CD1c-positive myeloid dendritic cell (primary cell): Measurements from ENCODE around the gene BAIAP3.

Experiments
- DNase-seq: peaks from one replicate; pipeline ENCODE4 v3.0.0-alpha.2; 2016; ENCODE audit errors: extremely low spot score

Gene BAIAP3

DNA sequence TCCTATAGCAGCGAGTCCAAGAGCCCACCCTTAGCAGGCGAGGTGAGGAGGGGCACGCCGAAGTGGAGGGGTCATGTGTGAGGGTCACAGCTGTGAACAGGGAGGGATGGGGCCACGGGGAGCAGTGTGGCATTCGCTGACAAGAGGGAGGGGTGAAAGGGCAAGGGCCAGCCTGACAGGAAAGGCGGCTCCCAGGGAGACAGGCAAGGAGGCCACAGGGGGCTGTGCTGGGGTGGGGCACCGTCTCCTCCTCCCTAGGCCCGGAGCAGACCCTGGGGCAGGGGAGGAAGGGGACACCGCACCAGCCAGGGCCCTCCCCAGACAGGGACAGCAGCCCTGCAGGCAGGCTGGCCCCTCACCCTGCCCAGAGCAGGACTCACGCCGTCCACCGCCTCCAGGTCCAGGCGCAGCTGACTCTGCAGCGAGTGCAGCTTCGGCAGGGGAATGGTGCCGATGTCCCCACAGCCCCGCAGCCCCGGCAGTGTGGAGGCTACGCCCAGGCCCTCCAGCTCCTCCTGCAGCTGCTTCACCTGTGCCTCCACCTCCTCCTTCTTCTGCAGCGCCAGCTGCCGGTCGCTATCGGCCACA lies 33.4 kb downstream of the BAIAP3 start:
- no peak for DNase-seq

DNA sequence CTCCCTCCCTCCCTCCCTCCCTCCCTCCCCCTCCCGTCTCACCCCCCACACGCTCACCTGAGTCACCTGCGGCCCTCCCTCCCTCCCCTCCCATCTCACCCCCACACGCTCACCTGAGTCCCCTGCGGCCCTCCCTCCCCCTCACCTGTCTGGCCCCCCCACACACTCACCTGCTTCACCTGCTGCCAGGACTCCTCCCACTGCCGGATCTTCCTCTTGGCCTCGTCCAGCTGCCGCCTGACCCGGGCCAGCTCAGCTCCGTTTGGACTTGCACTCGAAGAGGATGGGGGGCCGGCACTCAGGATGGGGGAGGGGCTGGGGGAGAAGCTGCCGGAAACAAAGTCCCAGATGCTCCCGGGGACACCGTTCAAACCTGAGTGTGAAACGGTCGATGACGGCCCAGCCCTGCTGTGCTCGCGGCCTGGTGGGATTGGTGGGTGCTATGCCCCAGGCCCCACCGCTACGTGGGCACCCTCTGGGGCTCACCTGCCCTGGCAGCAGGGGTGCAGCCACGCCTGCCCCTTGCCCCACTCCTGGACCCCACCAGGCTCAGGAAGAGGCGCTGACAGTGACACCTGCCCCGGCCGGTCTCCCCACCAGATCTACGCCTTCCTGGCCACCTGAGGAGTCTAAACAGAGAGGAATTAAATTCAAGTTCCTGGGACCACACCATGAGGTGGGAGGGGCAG lies 34.2 kb downstream of the BAIAP3 start:
- DNase-seq = no peak

DNA sequence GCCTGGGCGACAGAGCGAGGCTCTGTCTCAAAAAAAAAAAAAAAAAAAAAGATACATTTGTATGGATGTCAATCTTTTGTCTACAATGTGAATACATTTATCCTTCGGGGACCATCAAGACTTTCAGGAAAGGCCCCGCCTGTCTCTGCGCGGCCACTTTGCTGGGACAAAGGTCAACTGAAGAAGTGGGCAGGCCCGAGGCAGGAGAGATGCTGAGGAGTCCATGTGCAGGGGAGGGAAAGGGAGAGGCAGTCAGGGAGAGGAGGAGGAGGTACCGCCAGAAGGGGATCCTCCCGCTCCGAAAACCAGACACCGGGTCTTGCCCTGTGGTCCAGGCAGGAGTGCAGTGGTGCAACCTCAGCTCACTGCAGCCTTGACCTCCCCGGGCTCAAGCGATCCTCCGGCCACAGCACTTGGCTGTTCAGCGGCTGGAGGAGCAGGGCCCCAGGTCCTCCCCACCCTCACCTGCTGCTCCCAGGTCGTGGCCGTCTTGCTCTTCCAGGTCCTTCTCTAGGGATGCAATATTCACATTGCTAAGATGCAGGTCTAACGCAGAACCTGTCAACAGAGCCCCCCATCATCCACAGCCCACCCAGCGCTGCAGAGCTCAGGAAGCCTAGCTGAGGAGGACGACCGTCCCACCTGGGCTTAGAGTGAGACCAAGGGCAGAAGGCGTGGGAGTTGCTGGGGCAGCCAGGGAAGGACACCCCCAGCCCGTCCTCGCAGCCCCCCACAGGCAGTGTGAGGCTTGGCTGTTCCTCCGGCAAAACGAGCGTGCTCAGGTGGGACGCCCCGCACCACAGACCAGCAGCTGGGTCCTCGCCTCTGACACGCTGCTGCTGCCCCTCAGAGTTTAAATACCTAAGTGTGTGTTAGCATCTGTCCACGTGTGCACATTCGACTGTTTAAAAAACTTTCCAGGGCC lies 37.9 kb downstream of the BAIAP3 start:
- no peak for DNase-seq

DNA sequence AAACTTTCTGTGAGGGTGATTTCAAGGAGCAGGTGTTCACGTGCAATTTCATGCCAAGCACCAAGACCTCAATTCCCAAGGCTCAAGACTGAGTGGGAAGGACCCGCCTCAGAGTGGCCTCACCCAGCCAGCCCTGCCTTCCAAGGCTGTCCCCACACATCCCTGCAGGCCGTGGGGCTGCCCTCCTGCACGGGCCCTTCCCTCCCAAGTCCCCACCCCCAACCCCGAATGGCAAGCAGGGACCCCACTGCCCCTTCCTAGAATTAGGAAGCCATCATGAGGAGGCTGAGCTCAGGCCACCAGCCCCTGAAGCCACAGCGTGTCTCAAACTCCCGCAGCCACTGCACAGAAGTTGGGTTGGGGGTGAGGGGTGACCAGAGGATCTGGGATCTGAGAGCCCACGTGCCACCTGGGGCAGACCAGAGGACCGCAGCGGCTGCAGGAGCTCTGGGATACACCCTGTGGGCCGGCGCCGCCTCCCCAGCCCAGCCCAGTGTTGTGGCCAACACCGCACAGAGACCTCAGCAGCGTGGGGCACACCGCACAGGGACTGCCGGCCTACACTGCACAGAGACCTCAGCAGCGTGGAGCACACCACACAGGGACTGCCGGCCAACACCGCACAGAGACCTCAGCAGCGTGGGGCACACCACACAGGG lies 39.0 kb downstream of the BAIAP3 start:
- no peak for DNase-seq

DNA sequence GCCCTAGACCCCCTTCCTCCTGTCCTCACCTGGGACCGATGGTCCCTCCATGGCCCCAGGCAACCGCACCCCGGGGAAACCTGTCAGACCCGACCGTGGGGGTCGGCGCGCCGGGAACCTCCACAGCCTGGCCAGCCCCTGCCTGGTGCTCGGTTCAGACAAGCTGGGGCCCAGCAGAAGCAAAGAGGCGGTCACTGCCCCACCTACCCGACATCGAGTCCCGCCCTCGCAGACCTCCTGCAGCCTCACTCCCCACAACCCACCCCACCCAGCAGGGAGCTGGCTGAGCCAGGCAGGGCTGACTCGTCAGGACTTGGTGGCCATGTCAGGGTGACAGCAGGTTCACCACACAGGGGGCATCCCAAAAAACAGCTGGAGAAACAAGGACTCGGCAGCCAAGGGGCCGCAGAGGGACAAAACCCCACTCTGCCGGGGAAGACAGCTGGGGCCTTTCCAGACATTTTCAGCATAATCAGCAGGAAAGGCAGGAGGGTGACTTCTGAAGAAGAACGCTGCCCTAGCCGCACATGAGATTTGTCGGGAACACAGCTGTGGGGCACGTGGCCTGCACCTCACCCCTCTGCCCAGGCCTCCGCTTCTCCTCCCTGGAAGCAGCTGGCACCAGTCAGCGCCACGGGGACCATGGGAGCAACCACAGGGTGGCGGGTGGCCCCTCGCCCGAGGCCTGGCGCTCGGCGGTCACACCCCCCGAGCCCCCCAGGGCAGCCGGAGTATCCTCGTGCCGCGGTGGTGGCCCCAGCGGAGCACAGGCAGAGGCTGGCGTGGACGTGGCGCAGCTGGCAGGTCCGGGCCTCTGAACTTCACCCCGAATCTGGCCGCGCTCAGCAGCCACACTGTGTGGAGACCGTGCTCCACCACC lies 41.2 kb downstream of the BAIAP3 start:
- DNase-seq = no peak

DNA sequence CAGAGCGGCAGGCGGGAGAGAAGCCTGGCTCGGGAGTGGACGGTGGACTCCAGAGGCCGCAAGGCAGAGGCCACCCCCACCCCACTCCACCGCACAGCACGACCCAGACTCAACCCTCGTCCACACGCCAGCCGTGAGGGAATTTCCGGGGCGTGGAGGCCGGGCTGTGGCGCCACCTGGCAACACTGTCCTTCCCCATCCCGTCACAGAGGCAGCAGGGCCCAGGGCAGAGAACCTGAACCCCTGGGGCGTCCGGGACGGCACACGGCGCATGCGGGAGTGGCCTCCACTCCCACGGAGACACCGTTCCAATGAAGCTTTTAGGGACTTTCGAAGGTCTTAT lies 41.8 kb downstream of the BAIAP3 start:
- no peak for DNase-seq

DNA sequence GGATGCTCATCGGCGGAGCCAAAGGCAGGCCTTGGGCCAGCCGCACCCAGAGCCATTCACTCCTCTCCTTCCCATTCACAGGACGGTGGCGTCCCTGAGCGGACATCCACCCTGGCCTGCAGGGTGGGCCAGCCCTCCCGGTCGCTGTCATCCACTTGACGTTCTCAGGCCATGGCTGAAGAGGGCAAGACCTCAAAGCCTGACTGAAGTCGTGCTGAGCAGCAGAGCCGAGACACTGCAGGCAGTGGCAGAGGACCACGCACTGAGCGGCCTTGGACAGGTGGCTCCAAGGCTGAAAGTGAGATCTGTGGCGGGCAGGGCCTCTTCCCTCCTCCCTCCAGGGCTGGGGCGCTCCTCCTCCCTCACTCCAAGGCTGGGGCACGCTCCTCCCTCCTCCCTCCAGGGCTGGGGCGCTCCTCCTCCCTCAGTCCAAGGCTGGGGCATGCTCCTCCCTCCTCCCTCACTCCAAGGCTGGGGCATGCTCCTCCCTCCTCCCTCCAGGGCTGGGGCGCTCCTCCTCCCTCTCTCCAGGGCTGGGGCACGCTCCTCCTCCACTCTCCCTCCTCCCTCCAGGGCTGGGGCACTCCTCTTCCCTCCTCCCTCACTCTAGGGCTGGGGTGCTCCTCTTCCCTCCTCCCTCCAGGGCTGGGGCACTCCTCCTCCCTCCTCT lies 42.4 kb downstream of the BAIAP3 start:
- DNase-seq = no peak

DNA sequence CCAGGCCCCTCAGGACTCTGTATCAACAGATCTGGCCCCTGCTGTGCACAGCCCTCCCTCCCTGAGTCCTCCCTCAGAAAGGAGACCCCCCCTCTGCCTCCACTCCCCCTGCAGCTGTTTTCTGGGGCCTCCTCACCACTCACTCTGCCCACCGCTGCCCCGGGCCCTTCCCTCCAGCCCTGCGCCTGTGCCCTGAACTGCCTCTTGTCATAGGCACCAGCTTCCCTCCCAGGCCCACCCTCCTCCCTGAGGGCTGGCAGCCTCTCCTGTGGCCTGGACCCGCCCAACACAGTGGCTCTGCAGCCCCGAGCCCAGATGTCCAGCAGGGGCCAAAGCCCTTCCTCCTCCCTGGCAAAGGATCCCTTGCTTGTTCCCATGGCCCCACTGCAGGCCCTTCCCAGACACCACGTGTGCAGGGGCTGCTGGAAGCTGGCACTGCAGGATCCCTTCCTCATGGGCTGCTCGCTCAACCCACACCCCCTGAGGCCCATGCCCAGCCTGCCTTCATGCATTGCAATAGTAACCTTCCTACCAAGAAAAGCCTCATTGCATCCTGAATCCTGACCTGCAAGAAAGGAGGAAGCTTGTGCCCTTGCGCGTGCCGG lies 44.1 kb downstream of the BAIAP3 start:
- no peak for DNase-seq

DNA sequence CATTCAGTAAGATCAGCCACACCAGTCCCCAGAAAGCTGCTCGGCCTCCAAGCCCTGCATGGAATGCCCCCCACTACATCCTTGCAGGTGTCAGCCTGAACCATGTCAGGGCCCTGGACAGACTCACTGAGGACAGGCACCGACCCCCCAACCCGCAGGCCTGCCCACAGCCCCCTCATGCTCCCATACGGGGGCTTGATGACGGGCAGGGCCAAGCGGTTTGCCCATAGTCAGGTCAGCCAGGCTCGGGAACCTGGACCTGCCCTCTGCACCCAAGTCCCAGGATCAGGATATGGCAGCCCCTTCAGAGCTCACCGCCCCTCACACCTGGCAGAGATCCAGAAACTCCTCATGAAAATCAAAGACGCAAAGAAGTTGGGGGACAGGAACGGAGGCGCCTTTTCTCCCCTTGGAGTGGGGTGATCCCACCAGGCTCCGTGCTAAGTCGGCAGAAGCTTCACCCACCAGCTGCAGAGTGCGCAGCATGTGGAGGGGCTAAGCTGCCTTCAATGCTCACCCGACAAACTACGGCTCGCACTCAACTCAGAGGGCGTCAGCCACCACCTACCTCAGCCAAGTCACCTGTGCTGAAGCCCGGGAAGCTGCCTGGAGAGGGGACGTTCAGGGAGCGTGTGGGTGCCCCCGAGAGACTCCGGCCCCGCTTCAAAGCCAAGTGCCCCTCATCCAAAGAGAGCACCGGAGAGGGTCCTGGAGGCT lies 44.8 kb downstream of the BAIAP3 start:
- DNase-seq = no peak

DNA sequence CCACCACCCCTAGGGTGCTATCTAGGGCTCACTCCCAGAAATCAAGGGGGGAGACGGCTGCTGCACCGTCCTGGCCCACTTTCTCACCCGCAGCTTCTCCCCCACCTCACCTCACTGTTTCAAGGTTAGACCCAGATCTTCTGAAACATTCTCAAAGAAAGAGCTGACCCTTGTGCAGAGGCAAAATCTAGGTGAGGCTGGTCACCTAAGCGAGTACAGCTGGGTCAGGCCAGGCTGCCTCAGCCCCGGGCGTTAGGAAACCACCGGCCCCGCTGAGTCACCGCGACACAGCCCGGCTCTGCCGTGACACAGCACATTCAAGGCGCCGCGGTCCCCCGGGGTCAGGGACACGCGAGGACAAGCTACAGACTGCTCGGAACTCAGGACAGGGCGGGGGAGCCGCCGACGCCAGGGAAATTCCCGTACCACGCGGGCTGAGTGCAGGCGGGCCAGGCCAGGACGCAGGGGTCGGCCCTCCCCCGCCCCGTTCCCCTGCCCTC lies 45.4 kb downstream of the BAIAP3 start:
- peak; percentile 88 for DNase-seq

DNA sequence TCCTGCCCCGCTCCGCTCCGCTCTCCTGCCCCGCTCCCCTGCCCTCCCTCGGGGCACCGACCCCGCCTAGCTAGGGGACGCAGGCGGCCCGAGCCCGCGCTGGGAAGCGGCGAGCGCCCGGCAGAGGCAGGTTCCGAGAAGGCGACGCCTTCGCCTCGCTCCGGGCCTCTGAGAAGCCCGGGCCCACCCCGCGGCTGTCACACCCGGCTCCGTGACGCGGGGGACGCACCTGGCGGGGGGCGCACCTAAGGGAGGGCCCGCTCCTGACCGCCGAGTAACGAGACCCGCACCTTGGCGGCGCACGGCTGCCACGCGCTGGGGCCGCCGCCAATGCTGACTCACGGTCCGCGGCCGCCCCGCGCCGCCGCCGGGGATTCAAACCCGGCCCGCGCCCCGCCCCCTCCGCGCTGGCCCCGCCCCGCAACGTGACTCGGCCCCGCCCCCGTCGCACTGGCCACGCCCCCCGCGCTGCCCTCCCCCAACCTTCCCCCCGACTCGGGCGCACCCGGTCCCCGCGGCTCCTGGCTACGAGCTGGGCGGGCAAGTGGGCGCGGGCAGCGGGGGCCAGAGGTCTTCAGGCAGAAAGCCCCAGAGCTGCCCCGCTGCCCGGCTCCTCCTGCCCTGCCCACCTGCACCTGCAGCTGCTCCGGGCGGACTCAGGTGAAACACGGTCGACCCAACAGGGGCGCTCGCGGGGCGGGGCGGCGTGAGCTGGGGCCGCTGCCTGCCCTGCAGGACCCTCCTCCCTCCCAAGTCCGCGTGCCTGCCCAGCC lies 46.0 kb downstream of the BAIAP3 start:
- peak; percentile 66 for DNase-seq

DNA sequence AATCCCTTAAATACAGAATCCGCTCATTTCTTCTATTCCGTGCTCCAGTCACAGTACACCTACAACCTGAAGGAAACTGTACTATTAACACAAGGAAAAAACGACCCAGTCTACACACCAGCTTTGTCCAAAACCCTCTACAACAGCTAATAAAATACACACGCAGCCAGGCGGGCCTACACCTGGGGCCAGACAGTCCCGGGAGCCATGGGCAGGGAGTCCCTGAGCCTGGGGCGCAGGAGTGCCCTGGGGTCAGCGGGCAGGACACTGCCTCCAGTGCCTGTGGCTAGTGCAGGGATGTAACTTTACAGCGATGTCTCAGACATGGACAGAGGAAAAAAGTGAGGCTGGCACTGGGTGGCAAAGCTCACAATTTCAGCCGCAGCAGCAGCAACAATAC lies 46.8 kb downstream of the BAIAP3 start:
- DNase-seq = no peak

DNA sequence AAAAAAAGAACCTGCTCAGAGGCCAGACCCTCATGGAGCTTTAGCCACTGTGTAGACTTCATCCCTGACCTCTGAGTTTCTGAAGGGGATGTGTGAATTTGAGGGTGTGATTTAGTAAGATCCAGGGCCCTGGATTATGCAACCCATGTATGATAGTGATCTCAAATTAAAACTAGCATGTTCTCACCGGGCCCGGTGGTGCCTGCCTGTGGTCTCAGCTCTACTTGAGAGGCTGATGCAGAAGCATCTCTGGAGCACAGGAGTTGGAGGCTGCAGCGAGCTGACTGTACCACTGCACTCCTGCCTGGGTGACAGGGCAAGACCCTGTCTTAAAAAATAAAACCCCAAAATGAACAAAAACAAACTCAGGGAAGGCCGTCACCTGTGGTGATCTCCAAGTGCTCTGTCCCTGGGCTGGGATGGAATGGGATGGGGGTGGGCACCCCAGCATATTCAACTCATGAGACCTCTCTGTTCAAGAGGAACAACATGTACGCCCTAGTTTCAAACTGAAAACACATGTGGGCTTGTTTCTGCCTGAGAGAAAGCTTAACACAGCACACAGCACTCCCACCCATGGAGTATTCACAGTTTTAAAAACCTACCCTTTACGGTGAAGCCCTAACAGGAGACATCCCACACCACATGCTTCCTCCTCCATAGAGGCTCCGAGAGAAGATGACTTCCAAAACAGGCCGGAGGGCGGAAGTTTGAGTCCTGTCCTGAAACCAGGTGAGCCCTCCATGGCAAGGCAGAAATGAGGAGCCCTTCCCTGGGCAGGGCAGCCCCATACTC lies 48.4 kb downstream of the BAIAP3 start:
- DNase-seq = no peak

DNA sequence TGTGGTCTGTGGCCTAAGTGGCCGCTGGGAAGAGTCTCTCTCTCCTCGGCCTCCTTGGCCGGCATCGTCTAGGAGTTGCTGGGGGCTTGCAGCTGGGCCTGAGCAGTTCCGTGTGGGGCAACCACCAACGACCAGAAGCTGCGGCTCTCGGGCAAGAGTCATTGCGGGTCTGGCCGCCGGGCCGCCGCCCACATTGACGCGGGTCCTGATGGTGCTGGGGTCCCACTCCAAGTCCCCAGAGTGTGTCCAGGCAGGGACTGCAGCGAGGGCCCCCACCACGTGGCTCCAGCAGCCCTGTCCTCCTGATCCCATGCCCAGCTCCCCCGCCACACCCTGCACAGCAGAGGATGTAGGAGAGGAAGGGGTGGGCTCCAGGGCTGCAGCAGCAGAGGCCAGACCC lies 50.1 kb downstream of the BAIAP3 start:
- no peak for DNase-seq

DNA sequence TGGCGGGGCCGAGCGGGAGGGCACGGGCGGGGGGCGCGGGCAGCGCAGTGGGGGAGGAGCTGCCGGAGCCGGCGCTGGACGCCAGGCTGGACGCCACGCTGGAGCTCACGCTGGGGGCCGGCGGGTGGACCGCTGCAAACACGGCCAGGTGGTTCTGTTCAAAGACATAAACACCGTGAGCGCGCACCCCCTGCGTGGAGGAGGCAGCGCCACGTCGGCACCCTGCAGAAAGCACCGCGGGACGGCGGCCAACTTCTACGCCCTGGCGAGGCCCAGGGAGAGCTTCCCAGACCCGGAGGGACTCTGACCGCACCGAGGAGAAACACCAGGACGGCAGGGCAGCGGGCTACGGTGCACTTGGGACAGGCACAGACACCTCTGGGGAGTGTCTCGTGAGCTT lies 51.8 kb downstream of the BAIAP3 start:
- DNase-seq = no peak

DNA sequence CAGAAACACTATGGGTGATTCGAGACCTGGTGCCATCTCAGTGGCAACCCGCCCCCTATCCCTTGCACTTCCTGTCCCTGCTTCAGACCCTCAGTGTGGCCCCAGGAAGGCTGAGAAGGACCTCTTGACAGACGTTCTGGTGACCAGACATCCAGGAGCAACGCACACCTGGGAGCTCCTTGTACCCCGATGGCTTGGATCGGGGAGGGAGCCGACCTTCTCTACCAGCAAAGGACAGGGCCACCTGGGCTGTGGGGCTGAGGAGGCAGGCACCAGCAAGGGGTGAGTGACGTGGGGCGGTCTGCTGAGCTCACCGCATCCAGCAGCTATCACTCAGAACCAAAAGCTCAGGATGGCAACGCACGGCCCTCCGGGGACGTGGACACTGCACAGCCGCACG lies 53.9 kb downstream of the BAIAP3 start:
- DNase-seq = no peak

DNA sequence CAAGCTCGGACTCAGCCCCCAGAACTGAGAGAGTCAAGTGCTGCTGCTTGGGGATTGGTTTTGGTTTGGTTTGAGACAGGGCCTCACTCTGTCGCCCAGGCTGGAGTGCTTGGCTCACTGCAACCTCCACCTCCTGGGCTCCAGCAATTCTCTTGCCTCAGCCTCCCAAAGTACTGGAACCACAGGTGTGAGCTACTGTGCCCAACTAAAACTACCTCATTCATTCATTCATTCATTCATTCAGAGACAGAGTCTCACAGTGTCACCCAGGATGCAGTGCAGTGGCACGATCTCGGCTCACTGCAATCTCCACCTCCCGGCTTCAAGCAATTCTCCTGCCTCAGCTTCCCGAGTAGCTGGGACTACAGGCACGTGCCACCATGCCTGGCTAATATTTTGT lies 56.3 kb downstream of the BAIAP3 start:
- no peak for DNase-seq

DNA sequence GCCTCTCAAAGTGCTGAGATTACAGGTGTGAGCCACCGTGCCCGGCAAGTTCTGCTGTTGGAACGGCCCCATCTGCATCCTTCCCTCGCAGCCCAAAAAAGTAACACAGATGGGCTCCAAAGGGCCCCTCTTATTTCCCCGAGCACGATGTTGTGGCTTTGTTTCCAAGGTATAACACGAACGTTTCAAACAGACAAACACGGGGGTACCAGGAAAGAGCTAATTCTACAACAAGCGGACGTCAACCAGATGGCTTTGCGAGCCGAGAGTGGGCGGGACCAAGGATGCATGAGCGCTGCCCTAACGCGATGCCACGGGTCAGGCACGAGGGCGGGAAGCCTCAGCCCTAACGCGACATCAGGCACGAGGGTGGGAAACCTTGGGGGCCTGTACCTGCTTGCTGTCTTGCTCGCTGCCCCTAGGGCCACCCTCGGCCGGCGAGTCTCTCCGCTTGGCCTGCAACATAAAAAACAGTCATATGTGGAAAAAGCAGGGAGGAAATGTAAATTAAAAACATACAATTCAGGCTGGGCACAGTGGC lies 56.9 kb downstream of the BAIAP3 start:
- DNase-seq = no peak
